GM18909 (cell line): ENCODE measurements around the gene SCARB1.
"Not testable (repeated sequence)": the region's sequence is repeated elsewhere in the genome, so short reads cannot be mapped to it uniquely, and the experiment has no call there.

Experiments used
- ATAC-seq: cut with Tn5 transposase; IDR thresholded peaks from one replicate; pipeline ENCODE4 v1.9.1; 2021; ENCODE audit warnings: mild to moderate bottlenecking; ENCODE audit not compliant: unreplicated experiment, poor library complexity

SCARB1 gene, protein sequence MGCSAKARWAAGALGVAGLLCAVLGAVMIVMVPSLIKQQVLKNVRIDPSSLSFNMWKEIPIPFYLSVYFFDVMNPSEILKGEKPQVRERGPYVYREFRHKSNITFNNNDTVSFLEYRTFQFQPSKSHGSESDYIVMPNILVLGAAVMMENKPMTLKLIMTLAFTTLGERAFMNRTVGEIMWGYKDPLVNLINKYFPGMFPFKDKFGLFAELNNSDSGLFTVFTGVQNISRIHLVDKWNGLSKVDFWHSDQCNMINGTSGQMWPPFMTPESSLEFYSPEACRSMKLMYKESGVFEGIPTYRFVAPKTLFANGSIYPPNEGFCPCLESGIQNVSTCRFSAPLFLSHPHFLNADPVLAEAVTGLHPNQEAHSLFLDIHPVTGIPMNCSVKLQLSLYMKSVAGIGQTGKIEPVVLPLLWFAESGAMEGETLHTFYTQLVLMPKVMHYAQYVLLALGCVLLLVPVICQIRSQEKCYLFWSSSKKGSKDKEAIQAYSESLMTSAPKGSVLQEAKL

DNA sequence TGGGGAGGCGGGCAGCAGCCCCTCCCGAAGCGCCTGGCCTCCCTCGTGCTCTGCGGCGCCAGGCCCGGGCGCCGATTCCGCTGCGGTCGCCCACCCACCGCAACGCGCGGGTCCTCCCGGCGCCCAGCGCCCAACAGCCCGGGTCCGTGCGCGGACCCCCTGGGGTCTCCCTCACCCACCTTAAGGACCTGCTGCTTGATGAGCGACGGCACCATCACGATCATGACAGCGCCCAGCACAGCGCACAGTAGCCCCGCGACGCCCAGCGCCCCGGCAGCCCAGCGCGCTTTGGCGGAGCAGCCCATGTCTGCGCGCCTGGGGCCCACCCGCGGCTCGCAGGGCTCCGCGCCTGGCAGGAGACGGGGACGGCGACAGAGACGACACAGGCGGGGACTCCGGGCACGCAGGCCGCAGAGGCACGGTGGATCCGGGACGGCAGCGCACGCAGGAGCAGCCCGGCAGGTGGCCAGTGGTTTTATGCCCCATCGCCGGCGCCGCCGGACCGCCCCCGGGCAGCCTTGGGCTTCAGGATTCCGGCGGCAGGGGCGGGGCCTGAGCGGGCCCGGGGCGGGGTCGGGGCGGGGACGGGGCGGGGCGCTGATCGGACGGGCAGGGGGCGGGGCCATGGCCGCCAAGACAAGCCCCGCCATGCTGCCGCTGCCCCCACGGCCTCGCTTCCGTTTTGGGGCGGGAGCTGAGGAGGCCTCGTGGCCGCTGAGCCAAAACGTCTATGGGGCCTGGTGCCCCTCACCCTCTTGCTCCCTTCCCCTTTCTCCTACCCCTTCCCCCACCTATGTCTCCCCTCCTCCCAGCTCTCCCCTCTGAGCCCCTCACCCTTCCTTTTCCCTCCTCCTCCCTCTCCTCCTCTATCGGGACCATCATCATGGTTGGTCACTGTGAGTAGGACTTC lies at the start of gene SCARB1:
Gene SCARB1, minus strand, starts transcription at position 449 of the 910 bp plus-strand sequence. Its CDS starts 144 bp downstream, at position 305.
- ATAC-seq: peak; percentile 81

DNA sequence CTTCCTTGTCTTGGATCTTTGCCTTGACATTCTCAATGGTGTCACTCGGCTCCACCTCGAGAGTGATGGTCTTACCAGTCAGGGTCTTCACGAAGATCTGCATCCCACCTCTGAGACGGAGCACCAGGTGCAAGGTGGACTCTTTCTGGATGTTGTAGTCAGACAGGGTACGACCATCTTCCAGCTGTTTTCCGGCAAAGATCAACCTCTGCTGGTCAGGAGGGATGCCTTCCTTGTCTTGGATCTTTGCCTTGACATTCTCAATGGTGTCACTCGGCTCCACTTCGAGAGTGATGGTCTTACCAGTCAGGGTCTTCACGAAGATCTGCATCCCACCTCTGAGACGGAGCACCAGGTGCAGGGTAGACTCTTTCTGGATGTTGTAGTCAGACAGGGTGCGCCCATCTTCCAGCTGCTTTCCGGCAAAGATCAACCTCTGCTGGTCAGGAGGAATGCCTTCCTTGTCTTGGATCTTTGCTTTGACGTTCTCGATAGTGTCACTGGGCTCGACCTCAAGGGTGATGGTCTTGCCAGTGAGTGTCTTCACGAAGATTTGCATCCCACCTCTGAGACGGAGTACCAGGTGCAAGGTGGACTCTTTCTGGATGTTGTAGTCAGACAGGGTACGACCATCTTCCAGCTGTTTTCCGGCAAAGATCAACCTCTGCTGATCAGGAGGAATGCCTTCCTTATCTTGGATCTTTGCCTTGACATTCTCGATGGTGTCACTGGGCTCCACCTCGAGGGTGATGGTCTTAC lies 49.0 kb upstream of the SCARB1 start:
- not testable (repeated sequence) for ATAC-seq

DNA sequence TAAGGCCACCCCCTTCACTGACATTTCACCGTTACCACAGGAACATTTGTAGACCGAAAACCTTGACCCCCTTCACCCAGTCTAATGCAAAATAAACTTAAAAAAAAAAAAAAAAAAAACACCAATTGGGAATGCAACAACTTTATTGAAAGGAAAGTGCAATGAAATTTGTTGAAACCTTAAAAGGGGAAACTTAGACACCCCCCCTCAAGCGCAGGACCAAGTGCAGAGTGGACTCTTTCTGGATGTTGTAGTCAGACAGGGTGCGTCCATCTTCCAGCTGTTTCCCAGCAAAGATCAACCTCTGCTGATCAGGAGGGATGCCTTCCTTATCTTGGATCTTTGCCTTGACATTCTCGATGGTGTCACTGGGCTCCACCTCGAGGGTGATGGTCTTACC lies 47.9 kb upstream of the SCARB1 start:
- not testable (repeated sequence) for ATAC-seq

DNA sequence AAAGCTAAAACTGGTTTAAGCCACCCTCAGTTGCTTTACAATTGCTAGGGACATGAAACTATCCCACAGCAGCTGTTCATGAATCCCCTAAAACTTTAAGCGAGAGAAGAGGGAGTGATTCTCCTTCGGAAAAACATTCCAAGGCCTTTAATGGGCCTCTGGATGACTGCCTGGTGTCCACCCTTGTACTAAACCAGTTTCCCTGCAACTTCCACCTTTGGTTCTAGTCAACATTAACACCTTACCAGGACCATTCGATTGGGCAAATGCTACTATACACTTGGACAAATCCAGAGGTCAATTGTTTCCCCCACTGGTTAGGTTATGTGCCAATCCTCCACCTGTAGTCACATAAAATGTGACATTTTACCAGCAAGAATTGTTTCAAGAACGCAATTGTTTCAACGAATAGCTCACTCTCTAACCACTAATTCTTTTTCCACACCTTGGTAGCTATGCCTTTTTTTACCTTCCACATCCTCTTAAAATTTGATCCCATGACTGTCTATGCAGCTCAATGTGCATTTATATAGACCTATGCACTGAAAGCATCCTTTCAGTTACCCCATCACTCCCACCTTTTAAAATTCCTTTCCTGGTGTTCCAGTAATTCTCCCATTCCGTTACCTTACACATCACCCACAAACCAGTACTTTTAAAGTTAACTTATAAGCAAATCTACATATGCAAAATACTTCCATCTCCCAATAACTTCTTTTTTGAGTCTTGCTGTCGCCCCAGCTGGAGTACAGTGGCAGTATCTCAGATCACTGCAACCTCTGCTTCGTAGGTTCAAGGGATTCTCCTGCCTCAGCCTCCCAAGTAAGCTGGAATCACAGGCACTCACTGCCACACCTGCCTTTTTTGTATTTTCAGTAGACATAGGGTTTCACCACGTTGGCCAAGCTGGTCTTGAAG lies 47.2 kb upstream of the SCARB1 start:
- ATAC-seq: no peak

DNA sequence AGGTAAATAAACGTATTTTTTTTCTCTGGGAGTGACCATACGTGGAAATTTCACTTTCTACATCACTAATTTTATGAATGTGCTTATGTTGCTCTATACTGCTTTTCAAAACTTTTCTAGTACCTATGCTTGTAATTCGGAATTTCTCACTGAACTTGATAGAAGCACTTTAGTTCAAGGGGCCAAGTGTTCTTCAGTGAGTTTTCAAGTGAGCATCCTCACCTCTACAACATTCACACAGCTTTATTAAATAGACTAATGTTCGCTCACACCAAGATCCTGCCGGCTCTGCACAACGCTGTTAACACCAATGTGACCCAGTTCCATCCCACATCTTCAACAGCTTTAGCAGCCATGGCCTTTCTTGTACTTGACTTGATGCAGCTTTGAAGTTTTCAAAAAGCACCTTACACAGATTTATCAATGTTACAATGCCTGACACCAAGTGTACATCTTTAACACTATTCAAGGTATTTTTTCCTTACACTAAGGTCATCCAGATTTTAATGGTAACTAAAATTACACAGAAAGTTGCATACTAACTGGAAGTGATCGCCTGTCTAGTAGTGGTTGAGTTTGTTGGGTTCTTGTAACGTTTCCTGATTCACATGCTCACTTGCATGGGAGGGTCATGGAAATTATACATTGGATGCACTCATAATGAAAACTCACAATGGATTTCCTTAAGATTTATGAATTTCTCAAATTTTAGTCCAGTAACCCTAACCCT lies 46.3 kb upstream of the SCARB1 start:
- no peak for ATAC-seq

DNA sequence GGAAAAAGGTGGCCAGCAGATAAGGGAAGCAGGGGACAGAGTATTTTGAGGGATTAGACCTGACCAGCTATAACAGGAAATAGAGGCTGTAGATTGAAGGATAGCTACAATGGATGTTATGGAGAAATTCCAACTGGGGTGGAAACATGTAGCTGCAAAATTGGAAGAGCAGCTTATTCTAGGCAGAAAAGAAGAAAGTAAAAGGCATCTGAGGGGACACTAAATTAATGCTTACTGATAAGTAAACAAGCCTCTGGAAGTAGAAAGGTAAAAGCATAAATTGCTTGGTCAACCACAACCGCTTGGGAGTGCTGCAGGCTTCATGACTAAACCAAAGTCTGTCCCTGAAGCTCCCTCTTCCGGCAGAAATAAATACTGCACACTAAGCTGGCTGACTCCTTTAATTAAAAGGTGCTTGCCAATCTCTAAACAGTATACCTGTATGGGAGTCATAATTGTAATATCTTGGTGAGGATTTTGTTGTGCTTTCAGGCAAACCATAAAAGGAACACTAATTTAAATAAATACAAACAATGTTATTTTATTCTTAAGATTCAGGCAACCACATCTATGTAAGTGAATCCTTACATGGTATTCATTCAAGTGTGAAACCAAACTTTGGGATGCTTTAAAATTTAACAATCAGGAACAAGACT lies 43.1 kb upstream of the SCARB1 start:
- peak; percentile 71 for ATAC-seq

DNA sequence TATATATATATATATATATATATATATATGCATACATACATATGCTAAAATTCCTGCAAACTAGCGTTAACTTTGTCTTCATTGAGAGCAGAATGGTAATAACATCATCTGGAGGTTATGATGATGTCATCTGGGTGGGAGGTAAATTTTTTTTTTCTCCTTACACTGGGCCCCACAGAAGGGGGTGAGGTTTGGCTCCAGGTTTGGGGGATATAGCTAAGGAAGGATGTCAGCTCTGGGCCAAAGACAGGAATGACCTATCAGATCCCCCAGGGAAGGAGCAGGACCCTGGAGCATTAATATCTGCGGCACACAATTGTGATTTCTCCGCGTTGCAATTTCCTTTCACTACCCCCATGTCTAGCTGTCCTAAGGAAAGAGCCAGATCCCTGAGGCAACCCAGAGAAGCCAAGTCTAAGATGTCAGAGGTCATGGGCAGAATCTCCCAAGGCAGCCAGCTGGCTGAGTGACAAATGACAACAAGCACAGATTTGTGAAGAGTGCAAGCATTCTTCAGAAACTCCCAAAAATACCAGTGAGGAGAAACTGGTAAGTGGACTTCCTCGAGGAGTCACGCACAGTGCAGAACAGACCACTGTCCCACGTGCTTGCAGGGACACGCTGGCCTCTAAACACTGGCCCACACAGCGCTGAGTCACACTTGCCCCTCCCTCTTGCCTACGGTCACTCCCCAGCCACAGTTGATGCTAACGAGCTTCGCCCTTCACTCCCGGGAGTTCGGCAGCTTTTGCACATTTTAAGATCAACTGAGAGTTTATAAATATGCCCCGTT lies 40.8 kb upstream of the SCARB1 start:
- no peak for ATAC-seq

DNA sequence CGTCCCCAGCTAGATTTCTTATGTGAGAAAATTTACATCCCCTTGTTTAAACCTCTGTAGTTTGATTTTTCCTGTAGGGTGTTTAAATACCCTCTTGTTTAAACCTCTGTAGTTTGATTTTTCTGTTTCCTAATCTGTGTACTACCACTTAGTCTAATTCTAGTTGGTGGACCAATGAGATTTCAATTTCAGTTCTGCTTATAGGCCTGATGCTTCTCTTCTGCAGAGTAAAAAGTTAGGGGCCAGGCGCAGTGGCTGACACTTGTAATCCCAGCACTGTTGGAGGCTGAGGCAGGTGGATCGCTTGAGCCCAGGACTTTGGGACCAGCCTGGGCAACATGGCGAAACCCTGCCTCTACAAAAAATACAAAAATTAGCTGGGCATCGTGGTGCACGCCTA lies 39.3 kb upstream of the SCARB1 start:
- no peak for ATAC-seq

DNA sequence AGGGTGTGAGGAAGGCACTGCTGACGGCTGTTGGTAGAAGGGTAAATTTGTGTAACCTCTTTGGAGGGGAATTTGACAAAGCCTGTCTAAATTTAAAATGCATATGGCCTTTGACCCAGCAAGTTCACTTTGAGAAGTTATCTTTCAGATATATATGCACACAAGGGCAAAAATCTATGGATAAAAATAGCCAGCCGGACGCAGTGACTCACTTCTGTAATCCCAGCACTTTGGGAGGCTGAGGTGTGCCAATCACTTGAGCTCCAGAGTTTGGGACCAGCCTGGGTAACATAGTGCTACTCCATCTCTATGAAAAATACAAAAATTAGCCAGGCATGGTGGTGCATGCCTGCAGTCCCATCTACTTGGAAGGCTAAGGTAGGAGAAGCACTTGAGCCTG lies 37.3 kb upstream of the SCARB1 start:
- no peak for ATAC-seq

DNA sequence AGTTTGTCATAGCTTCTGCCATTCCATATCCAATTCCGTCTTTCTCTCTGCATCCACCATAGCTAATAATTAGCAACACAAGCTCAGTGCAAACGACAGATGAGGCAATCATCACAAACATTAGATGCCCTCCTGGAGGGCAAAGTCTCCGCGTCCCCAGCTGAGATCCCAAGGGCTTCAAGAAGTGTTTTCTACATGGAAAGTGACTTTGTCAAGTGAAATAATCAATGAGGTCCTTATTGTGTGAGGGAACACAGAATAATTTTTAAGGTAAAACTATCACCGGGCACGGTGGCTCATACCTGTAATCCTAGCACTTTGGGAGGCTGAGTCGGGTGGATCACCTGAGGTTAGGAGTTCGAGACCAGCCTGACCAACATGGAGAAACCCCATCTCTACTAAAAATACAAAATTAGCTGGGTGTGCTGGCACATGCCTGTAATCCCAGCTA lies 36.7 kb upstream of the SCARB1 start:
- ATAC-seq: not testable (repeated sequence)

DNA sequence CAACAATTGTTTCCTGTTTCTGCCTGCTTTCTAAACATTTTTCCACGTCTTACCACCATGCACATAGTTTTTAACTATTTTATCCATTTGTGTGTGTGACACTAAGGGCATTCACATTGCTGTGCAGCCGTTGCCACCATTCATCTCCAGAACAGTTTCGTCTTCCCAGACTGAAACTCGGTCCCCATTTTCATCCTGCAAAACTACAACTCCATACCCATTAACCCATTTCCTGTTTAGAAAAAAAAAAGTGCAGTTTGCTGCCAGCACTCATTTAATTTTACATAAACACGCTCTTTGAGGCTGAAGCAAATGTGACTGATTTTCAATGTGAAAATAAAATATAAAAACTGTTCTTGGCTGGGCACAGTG lies 35.2 kb upstream of the SCARB1 start:
- no peak for ATAC-seq

DNA sequence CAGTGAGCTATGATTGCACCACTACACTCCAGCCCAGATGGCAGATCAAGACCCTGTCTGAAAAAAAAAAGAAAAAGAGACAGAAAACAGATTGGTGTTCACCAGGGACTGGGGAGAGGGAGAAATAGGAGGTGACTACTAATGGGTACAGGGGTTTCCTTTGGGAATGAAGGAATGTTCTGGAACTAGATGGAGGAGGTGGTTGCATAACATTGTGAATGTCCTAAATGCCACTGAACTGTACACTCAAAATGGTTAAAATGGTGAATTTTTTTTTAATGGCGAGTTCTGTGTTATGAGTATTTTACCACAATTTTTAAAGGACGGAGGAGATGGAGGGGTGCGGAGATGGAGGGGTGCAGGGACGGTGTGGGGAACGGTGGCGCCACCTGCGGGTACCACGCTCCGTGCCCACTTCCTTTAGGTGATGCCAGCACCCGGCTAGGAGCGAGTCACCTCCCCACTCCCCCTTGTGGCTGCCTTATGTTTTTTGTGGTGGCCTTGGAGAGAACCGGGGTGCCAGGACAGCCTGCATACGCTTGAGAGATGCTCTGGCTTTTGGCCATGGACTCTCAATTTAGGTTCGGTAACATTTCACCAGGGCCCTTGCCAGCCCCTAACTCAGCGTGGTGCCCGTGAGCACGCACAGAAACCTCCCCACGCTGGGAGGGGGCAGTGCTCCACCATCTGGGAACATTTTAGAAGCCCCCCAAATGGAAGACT lies 34.7 kb upstream of the SCARB1 start:
- ATAC-seq: no peak

DNA sequence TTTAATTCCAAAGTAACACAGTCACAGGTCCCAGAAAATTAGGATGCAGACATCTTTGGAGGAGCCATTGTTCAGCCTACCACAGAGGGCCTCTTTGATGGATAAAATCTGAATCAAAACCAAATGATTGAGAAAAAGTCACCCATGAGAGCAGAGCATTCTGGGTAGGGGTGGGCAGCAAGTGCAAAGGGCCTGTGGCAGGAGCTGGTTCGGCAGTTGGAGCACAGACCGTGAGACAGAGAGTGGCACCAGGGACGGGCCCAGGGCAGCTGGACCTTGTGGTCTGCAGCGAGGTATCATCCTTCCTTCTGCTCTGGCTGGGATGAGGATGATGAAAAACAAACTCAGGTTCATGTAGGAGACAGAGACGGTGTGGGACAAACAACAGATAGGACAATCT lies 32.8 kb upstream of the SCARB1 start:
- no peak for ATAC-seq

DNA sequence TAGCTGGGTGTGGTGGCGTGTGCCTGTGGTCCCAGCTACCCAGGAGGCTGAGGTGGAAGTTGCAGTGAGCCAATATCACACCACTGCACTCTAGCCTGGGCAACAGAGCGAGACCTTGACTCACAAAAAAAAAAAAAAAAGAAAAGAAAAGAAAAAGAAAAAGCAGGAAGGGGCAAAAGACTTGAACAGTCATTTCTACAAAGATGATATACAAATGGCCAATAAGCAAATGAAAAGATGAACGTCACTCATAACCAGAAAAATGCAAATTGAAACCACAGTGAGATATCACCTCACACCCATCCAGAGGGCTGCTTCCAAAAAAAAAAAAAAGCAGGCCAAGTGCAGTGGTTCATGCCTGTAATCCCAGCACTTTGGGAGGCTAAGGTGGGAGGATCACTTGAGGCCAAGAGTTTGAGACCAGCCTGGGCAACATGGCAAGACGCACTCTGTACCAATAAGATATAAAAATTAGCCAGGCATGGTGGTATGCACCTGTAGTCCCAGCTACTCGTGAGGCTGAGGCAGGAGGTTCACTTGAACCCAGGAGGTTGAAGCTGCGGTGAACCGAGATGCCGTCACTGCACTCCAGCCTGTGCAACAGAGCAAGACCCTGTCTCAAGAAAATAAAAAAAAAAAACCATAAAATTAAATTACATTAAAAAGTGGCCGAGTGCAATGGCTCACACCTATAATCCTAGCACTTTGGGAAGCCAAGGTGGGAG lies 30.3 kb upstream of the SCARB1 start:
- no peak for ATAC-seq

DNA sequence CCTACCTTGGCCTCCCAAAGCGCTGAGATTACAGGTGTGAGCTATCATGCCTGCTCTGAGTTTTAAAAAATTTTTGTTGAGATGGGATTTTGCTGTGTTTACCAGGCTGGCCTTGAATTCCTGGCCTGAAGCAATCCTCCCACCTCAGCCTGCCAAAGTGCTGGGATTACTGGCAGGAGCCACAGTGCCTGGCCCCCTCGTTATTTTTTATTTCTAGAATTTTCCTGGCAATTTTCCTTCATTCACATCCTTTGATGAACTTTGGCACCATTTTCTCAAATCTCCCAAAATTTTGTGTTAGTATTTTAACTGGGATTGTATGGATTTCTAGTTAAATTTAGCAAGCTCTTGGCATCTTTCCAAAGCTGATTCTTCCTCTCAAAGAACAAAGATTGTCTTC lies 24.6 kb upstream of the SCARB1 start:
- ATAC-seq: no peak

DNA sequence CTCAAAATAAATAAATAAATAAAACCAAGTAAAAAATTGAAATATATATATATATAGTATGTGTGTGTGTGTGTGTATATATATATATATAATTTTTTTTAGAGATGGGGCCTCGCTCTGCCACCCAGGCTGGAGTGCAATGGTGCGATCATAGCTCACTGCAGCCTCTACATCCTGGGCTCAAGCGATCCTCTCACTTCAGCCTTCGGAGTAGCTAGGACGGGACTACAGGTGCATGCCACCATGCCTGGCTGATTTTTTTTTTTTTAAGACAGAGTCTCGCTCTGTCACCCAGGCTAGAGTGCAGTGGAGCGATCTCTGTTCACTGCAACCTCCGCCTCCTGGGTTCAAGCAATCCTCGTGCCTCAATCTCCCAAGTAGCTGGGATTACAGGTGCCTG lies 24.1 kb upstream of the SCARB1 start:
- not testable (repeated sequence) for ATAC-seq
